ENCODE measurements around the gene IDH2. TPM values are rescaled to one million over a fixed set of nuclear protein-coding genes. Genes with fewer than 3 reads are reported as not detected.

IDH2 gene
- total RNA-seq, 3 donors from 2014 or later (not counting 1 experiment from before 2014, with no cell fraction given) = 72.3 to 91.5 (median 81.0) TPM

GRCh38 chr15:90062973-90063769 is 39.1 kb downstream of the IDH2 start:
- ATAC-seq (no peak), DNase-seq (no peak)
- Histone ChIP-seq H3K4me1 (ENCODE audit: control insufficient read depth, insufficient read depth, low read length) (peaks cover 73% of the 10 kb centered on the region), H3K27me3 (ENCODE audit: control insufficient read depth, insufficient read depth, low read length) (no peaks in the 10 kb centered on the region), H3K4me3 (ENCODE audit: low read length) (no peak overlapping the region), H3K9me3 (ENCODE audit: control insufficient read depth, insufficient read depth, low read length) (no peaks in the 10 kb centered on the region), H3K27ac (ENCODE audit: low read length) (peak overlapping the region; percentile 60), H3K36me3 (ENCODE audit: control insufficient read depth, insufficient read depth, low read length) (peaks cover 6% of the 10 kb centered on the region)
- WGBS (ENCODE audit: insufficient coverage) = 87% methylated on average over 19 of the region's 20 CpGs
- no peaks in the 10 kb centered on the region for H3K36me3 Mint-ChIP-seq
- peaks cover 20 to 50% of the 10 kb centered on the region in 2 donors for H3K4me1 Mint-ChIP-seq
- H3K27me3 Mint-ChIP-seq (ENCODE audit: low read depth in 2 of 2) = no peaks in the 10 kb centered on the region
- TF ChIP-seq, protein P1, sequence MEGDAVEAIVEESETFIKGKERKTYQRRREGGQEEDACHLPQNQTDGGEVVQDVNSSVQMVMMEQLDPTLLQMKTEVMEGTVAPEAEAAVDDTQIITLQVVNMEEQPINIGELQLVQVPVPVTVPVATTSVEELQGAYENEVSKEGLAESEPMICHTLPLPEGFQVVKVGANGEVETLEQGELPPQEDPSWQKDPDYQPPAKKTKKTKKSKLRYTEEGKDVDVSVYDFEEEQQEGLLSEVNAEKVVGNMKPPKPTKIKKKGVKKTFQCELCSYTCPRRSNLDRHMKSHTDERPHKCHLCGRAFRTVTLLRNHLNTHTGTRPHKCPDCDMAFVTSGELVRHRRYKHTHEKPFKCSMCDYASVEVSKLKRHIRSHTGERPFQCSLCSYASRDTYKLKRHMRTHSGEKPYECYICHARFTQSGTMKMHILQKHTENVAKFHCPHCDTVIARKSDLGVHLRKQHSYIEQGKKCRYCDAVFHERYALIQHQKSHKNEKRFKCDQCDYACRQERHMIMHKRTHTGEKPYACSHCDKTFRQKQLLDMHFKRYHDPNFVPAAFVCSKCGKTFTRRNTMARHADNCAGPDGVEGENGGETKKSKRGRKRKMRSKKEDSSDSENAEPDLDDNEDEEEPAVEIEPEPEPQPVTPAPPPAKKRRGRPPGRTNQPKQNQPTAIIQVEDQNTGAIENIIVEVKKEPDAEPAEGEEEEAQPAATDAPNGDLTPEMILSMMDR (IDR thresholded peaks at IDR 0.05) = no peak
- H3K4me3 Mint-ChIP-seq = no peak overlapping the region
- intact Hi-C loops (cut with micrococcal nuclease) = no loop called here
- peak overlapping the region in 1 of 2 donors; percentile 45 for H3K27ac Mint-ChIP-seq
- H3K9me3 Mint-ChIP-seq = no peaks in the 10 kb centered on the region

- no peak overlapping the region for H3K4me3 Mint-ChIP-seq
- peaks cover 25 to 54% of the 10 kb centered on the region in 2 donors for H3K4me1 Mint-ChIP-seq
- Histone ChIP-seq H3K4me1 (ENCODE audit: control insufficient read depth, insufficient read depth, low read length) (peaks cover 79% of the 10 kb centered on the region), H3K36me3 (ENCODE audit: control insufficient read depth, insufficient read depth, low read length) (no peaks in the 10 kb centered on the region), H3K27ac (ENCODE audit: low read length) (no peak overlapping the region), H3K4me3 (ENCODE audit: low read length) (no peak overlapping the region), H3K27me3 (ENCODE audit: control insufficient read depth, insufficient read depth, low read length) (no peaks in the 10 kb centered on the region), H3K9me3 (ENCODE audit: control insufficient read depth, insufficient read depth, low read length) (no peaks in the 10 kb centered on the region)
- DNase-seq (peak in 1 of 2 donors; percentile 50), ATAC-seq (no peak)
- TF ChIP-seq, protein P1 (IDR thresholded peaks at IDR 0.05) = no peak
- H3K27ac Mint-ChIP-seq = peak overlapping the region in 1 of 2 donors; percentile 82
- H3K27me3 Mint-ChIP-seq (ENCODE audit: low read depth in 2 of 2) = no peaks in the 10 kb centered on the region
- no peaks in the 10 kb centered on the region for H3K9me3 Mint-ChIP-seq
- intact Hi-C loops (cut with micrococcal nuclease) = no loop called here
- no peaks in the 10 kb centered on the region for H3K36me3 Mint-ChIP-seq
- WGBS (ENCODE audit: insufficient coverage) = 85% methylated on average over 16 of the region's 16 CpGs
Observed at GRCh38 chr15:90062462-90062932, 39.8 kb downstream of the IDH2 start.

GRCh38 chr15:90062023-90062442 is 40.2 kb downstream of the IDH2 start:
- ATAC-seq (peak in 2 of 3 donors; percentile 25 to 34), DNase-seq (peak in 1 of 2 donors; percentile 60)
- Histone ChIP-seq H3K27ac (ENCODE audit: low read length) (peak overlapping the region; percentile 34), H3K27me3 (ENCODE audit: control insufficient read depth, insufficient read depth, low read length) (no peaks in the 10 kb centered on the region), H3K9me3 (ENCODE audit: control insufficient read depth, insufficient read depth, low read length) (no peaks in the 10 kb centered on the region), H3K4me1 (ENCODE audit: control insufficient read depth, insufficient read depth, low read length) (peaks cover 79% of the 10 kb centered on the region), H3K36me3 (ENCODE audit: control insufficient read depth, insufficient read depth, low read length) (no peaks in the 10 kb centered on the region), H3K4me3 (ENCODE audit: low read length) (no peak overlapping the region)
- Mint-ChIP-seq H3K36me3 (no peaks in the 10 kb centered on the region), H3K4me1 (peaks cover 25 to 53% of the 10 kb centered on the region in 2 donors), H3K4me3 (no peak overlapping the region), H3K27me3 (ENCODE audit: low read depth in 2 of 2) (no peaks in the 10 kb centered on the region), H3K9me3 (no peaks in the 10 kb centered on the region), H3K27ac (peak overlapping the region; percentile 50 to 82)
- 84% methylated on average over 8 of the region's 8 CpGs for WGBS (ENCODE audit: insufficient coverage)
- intact Hi-C loops (cut with micrococcal nuclease) = no loop called here
- TF ChIP-seq, protein P1 (IDR thresholded peaks at IDR 0.05) = no peak
